Hepatocyte (in vitro differentiated cells): ENCODE results near the gene PLCG1.

Experiments used
- EZH2 ChIP-seq: fragments of 200-600 bp; sonication (generic); IDR thresholded peaks from 2 replicates; pipeline ENCODE4 v1.6.1; 2016; ENCODE audit warnings: antibody characterized with exemption, mild to moderate bottlenecking, borderline replicate concordance
- EZH2phosphoT487 ChIP-seq: fragments of 200-600 bp; sonication (generic); IDR thresholded peaks from one replicate; pipeline ENCODE4 v1.6.1; 2018; ENCODE audit warnings: antibody characterized with exemption, mild to moderate bottlenecking, low read depth, moderate library complexity; ENCODE audit not compliant: unreplicated experiment, severe bottlenecking
- TF ChIP-seq, protein P1 (sequence below): fragments of 200-600 bp; sonication (generic); IDR thresholded peaks from 2 replicates; pipeline ENCODE4 v1.5.1; 2016; ENCODE audit warnings: antibody characterized with exemption, mild to moderate bottlenecking; ENCODE audit not compliant: poor library complexity

DNA sequence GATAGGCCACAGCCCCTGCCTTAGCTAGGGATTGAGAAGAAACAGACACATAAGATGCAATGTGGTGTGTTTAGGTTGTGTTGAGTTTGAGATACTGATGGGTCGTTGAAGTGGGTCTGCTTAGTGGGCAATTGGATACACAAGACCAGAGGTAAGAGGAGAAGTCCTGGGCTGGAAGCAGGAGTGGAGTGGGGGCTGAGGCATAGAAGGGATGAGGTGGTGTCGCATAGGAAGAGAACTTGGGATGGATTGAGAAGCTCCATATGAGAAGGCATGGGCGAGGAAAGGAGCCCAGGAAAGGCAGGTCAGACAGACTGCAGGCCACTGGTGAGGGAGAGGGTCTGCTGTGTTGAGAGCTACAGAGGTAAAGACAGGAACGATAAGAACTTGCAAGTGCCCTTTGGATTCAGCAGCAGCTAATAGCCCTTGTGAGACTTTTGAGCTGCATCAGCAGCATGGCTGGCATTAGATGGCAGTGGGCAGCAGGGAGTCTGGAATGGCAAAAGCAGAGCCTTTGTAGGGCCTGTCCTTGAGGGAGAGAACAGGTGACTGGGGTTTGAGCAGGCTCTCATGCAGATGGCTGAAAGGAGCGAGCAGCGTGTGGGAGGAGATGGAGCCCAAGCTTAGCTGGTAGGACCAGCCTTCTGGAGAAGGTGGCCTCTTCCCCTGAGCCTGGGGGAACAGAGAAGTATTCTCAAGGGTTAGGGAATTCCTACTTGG is 33.2 kb downstream of the PLCG1 start:
- TF ChIP-seq, protein P1, sequence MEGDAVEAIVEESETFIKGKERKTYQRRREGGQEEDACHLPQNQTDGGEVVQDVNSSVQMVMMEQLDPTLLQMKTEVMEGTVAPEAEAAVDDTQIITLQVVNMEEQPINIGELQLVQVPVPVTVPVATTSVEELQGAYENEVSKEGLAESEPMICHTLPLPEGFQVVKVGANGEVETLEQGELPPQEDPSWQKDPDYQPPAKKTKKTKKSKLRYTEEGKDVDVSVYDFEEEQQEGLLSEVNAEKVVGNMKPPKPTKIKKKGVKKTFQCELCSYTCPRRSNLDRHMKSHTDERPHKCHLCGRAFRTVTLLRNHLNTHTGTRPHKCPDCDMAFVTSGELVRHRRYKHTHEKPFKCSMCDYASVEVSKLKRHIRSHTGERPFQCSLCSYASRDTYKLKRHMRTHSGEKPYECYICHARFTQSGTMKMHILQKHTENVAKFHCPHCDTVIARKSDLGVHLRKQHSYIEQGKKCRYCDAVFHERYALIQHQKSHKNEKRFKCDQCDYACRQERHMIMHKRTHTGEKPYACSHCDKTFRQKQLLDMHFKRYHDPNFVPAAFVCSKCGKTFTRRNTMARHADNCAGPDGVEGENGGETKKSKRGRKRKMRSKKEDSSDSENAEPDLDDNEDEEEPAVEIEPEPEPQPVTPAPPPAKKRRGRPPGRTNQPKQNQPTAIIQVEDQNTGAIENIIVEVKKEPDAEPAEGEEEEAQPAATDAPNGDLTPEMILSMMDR: no peak
- TF ChIP-seq EZH2: no peak
- no peak for TF ChIP-seq EZH2phosphoT487
